Measurements from ENCODE around the gene RPL35A. TPM values are rescaled to one million over a fixed set of nuclear protein-coding genes. Genes with fewer than 3 reads are reported as not detected.

The RPL35A gene
- total and polyA plus RNA-seq, 9 of the 15 experiments (the other 6 are each of a cell fraction or from before 2014, with no cell fraction given), result 1,475 to 2,942 (median 2,367) TPM

DNA sequence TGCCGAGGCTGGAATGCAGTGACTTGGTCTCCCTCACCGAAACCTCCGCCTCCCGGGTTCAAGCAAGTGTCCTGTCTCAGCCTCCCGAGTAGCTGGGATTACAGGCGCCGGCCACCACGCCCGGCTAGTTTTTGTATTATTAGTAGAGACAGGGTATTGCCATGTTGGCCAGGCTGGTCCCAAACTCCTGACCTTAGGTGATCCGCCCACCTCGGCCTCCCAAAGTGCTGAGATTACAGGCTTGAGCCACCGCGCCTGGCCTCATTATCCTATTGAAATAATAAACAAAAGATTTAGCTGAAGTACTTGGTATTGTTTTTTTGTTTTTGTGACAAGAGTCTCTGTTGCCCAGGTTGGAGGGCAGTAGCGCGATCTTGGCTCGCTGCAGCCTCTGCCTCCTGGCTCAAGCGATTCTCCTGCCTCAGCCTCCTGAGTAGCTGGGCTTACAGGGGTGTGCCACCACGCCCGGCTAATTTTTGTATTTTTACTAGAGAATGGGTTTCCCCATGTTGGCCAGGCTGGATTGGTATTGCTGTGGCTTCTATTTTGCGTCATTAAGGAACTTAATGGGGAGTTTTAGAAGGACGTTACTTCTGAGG lies 1.5 kb downstream of the RPL35A start (continued):
- TF ChIP-seq ZFP1 (CRISPR knock-in tag; IDR thresholded peaks at IDR 0.05) (no peak), HCFC1 (IDR thresholded peaks at IDR 0.05; ENCODE audit: low read depth, low read length) (no peak), LARP7 (IDR thresholded peaks at IDR 0.05) (no peak), ZNF140 (CRISPR knock-in tag; IDR thresholded peaks at IDR 0.05) (no peak), FOXJ3 (CRISPR knock-in tag; IDR thresholded peaks at IDR 0.05) (no peak), ZNF431 (CRISPR knock-in tag; IDR thresholded peaks at IDR 0.05) (no peak; the same call in 1 of the 2 replicates), GTF2E2 (tag; IDR thresholded peaks at IDR 0.05) (no peak), JUN (IDR thresholded peaks at IDR 0.05; ENCODE audit: borderline replicate concordance, low read depth, low read length) (no peak), JUN (CRISPR knock-in tag; IDR thresholded peaks at IDR 0.05; ENCODE audit: borderline replicate concordance) (no peak), RFX7 (CRISPR knock-in tag; IDR thresholded peaks at IDR 0.05) (no peak), NCOA4 (IDR thresholded peaks at IDR 0.05; ENCODE audit: partially characterized antibody) (no peak), MEF2A (IDR thresholded peaks at IDR 0.05; ENCODE audit: control insufficient read depth, low read depth, low read length) (no peak), ETS2 (tag; IDR thresholded peaks at IDR 0.05; ENCODE audit: borderline replicate concordance, poor library complexity, severe bottlenecking) (no peak), STAT5A (IDR thresholded peaks at IDR 0.05; ENCODE audit: borderline replicate concordance, low read length) (no peak), ZNF134 (CRISPR knock-in tag; conservative IDR thresholded peaks at IDR 0.05) (no peak), SIN3A (IDR thresholded peaks at IDR 0.05; ENCODE audit: borderline replicate concordance in 2 of 2, control insufficient read depth in 1 of 2, low read depth in 2 of 2, low read length in 2 of 2) (no peak)
- TF ChIP-seq, protein P1, sequence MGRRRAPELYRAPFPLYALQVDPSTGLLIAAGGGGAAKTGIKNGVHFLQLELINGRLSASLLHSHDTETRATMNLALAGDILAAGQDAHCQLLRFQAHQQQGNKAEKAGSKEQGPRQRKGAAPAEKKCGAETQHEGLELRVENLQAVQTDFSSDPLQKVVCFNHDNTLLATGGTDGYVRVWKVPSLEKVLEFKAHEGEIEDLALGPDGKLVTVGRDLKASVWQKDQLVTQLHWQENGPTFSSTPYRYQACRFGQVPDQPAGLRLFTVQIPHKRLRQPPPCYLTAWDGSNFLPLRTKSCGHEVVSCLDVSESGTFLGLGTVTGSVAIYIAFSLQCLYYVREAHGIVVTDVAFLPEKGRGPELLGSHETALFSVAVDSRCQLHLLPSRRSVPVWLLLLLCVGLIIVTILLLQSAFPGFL (CRISPR knock-in tag; IDR thresholded peaks at IDR 0.05), result no peak
- TF ChIP-seq, protein P2, sequence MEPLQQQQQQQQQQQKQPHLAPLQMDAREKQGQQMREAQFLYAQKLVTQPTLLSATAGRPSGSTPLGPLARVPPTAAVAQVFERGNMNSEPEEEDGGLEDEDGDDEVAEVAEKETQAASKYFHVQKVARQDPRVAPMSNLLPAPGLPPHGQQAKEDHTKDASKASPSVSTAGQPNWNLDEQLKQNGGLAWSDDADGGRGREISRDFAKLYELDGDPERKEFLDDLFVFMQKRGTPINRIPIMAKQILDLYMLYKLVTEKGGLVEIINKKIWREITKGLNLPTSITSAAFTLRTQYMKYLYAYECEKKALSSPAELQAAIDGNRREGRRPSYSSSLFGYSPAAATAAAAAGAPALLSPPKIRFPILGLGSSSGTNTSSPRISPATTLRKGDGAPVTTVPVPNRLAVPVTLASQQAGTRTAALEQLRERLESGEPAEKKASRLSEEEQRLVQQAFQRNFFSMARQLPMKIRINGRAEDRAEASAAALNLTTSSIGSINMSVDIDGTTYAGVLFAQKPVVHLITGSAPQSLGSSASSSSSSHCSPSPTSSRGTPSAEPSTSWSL (CRISPR knock-in tag; IDR thresholded peaks at IDR 0.05; ENCODE audit: borderline replicate concordance), result no peak
- TF ChIP-seq, protein P3, sequence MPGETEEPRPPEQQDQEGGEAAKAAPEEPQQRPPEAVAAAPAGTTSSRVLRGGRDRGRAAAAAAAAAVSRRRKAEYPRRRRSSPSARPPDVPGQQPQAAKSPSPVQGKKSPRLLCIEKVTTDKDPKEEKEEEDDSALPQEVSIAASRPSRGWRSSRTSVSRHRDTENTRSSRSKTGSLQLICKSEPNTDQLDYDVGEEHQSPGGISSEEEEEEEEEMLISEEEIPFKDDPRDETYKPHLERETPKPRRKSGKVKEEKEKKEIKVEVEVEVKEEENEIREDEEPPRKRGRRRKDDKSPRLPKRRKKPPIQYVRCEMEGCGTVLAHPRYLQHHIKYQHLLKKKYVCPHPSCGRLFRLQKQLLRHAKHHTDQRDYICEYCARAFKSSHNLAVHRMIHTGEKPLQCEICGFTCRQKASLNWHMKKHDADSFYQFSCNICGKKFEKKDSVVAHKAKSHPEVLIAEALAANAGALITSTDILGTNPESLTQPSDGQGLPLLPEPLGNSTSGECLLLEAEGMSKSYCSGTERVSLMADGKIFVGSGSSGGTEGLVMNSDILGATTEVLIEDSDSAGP (CRISPR knock-in tag; IDR thresholded peaks at IDR 0.05), result no peak
- TF ChIP-seq, protein P4, sequence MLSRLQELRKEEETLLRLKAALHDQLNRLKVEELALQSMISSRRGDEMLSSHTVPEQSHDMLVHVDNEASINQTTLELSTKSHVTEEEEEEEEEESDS (CRISPR knock-in tag; IDR thresholded peaks at IDR 0.05), result no peak
- TF ChIP-seq, protein P5, sequence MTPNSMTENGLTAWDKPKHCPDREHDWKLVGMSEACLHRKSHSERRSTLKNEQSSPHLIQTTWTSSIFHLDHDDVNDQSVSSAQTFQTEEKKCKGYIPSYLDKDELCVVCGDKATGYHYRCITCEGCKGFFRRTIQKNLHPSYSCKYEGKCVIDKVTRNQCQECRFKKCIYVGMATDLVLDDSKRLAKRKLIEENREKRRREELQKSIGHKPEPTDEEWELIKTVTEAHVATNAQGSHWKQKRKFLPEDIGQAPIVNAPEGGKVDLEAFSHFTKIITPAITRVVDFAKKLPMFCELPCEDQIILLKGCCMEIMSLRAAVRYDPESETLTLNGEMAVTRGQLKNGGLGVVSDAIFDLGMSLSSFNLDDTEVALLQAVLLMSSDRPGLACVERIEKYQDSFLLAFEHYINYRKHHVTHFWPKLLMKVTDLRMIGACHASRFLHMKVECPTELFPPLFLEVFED (CRISPR knock-in tag; conservative IDR thresholded peaks at IDR 0.05), result no peak
- TF ChIP-seq, protein P6, sequence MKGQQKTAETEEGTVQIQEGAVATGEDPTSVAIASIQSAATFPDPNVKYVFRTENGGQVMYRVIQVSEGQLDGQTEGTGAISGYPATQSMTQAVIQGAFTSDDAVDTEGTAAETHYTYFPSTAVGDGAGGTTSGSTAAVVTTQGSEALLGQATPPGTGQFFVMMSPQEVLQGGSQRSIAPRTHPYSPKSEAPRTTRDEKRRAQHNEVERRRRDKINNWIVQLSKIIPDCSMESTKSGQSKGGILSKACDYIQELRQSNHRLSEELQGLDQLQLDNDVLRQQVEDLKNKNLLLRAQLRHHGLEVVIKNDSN (CRISPR knock-in tag; IDR thresholded peaks at IDR 0.05), result no peak

Measured in K562 (cell line).